AG04449 (cell line): Measurements from ENCODE around the gene MNT.

Source experiments
- CTCF ChIA-PET: fragments of 350-600 bp; formaldehyde crosslinking; extraction: SDS; loops from one replicate; lab custom pipeline; 2021; ENCODE audit warnings: antibody characterized with exemption; lab: Yijun Ruan, JAX
- POLR2A ChIA-PET: fragments of 400-600, 350-600 bp; formaldehyde crosslinking; extraction: SDS; loops from one replicate; lab custom pipeline; 2020; ENCODE audit warnings: antibody characterized with exemption, inconsistent platforms; lab: Yijun Ruan, JAX
- DNase-seq: peaks from one replicate; pipeline ENCODE4 v3.0.0-alpha.2; 2010; ENCODE audit warnings: low read depth, low spot score
- H3K4me3 ChIP-seq: 2 replicates; pipeline ENCODE4 v1.5.1; 2011; ENCODE audit warnings: low read depth, mild to moderate bottlenecking, control low read depth, low read length
- TF ChIP-seq, protein P1 (sequence below): IDR thresholded peaks from one replicate; pipeline ENCODE4 v1.5.1; 2011; ENCODE audit warnings: mild to moderate bottlenecking, moderate library complexity, low read length, control low read depth, inconsistent platforms; ENCODE audit not compliant: insufficient read depth; ENCODE audit errors: missing control alignments

The MNT gene

DNA sequence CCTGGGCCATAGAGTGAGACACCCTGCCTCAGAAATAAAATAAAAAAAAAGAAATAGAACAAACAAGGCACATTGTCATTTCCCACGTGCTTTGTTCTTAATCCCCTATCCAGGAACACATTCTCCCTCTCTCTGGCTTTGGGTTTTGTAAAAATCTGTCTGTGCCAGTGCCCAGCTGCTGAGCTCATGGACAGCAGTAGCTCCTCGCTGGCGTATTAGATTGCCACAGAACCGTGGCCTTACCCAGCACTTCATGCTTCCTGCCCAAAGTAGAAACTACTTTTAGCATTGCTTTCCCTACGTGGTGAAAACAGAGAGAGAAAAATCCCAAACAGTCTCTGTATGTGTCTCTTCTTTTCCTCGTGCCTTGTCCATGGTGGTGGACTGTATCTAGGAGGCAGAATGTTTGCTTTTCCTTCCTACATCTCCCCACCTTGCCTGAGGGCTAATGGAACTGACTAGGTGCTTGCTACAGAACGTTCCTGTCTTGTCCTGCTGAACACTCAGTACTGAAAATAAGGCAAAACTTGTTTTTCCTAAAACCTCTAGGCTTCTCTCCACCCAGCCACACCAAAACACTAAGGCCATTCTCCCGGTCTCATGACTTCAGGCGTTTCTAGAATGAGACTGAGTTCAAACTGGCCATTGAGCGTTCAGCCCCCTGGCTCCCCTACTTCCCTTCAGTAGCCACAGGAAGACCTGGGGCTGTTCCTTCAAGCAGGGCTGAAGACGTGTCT lies 26.1 kb downstream of the MNT start:
- ChIA-PET POLR2A (interaction anchor here (1.5 kb wide), 1 partner anchor 8 kb away, joined by 3 read pairs; no protein-coding TSS in a partner anchor), CTCF (interaction anchor here (0.7 to 9.8 kb wide), 5 partner anchors 8 to 92 kb away, joined by 3 to 74 read pairs (median 5); no protein-coding TSS in a partner anchor)
- H3K4me3 ChIP-seq = no peak overlapping the region
- no peak for DNase-seq
- TF ChIP-seq, protein P1, sequence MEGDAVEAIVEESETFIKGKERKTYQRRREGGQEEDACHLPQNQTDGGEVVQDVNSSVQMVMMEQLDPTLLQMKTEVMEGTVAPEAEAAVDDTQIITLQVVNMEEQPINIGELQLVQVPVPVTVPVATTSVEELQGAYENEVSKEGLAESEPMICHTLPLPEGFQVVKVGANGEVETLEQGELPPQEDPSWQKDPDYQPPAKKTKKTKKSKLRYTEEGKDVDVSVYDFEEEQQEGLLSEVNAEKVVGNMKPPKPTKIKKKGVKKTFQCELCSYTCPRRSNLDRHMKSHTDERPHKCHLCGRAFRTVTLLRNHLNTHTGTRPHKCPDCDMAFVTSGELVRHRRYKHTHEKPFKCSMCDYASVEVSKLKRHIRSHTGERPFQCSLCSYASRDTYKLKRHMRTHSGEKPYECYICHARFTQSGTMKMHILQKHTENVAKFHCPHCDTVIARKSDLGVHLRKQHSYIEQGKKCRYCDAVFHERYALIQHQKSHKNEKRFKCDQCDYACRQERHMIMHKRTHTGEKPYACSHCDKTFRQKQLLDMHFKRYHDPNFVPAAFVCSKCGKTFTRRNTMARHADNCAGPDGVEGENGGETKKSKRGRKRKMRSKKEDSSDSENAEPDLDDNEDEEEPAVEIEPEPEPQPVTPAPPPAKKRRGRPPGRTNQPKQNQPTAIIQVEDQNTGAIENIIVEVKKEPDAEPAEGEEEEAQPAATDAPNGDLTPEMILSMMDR = no peak

DNA sequence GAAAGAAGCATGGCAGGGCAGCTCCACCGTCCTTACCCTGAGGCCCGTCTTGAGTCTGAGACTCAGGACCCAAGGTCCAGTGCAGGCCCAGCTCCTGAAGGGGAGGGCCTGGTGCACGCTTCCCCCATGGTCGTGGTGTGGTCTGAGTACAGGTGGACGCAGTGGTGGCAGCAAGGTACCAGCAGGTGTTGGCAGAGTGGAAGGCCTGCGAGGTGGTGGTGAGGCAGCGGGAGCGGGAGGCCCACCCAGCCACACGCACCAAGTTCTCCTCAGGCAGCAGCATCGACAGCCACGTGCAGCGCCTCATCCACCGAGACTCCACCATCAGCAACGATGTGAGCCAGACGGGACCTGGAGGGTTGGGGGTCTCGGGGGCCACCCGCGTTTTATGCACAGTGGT lies 27.7 kb downstream of the MNT start:
- no peak for DNase-seq
- CTCF ChIA-PET = interaction anchor here (1.6 to 9.8 kb wide), 4 partner anchors 10 to 86 kb away, joined by 3 to 74 read pairs (median 16); no protein-coding TSS in a partner anchor
- POLR2A ChIA-PET = interaction anchor here (1.5 kb wide), 1 partner anchor 9 kb away, joined by 3 read pairs; no protein-coding TSS in a partner anchor
- no peak overlapping the region for H3K4me3 ChIP-seq
- TF ChIP-seq, protein P1 = no peak

DNA sequence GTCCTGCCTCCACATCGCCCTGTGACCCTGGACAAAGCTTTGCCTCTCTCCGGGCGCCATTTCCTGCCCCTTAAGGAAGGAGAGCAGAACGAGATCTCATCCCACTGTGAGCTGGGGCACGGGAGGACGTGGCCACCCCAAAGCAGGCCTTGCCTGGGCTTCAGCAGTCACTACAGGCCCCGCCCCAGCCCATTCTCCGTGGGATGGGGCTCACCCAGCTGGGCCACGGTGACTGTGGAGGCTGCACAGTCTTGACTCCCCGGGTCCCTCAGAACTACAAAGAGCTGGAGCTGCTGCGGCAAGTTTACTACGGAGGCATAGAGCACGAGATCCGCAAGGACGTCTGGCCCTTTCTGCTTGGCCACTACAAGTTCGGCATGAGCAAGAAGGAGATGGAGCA lies 28.2 kb downstream of the MNT start:
- TF ChIP-seq, protein P1 = no peak
- CTCF ChIA-PET = interaction anchor here (1.6 to 9.8 kb wide), 4 partner anchors 10 to 86 kb away, joined by 3 to 74 read pairs (median 16); no protein-coding TSS in a partner anchor
- POLR2A ChIA-PET = no interaction called here
- H3K4me3 ChIP-seq = no peak overlapping the region
- DNase-seq = no peak

DNA sequence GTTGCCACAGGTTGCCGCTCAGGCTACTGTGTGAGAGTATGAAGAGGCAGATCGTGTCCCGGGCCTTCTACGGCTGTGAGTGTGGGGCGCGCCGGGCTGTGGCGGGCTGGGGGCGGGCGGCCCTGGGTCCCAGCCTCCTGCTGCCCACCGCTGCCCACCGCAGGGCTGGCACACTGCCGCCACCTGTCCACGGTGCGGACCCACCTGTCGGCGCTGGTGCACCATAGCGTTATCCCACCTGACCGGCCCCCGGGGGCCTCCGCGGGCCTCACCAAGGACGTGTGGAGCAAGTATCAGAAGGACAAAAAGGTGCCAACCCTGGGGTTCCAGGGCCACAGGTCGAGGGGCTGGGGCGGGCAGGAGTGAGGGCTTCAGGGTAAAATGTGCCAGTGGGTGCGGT lies 28.7 kb downstream of the MNT start:
- ChIA-PET CTCF (interaction anchor here (1.6 to 9.8 kb wide), 4 partner anchors 9 to 87 kb away, joined by 3 to 74 read pairs (median 44); no protein-coding TSS in a partner anchor), POLR2A (interaction anchor here (1.2 kb wide), 1 partner anchor 10 kb away, joined by 4 read pairs; no protein-coding TSS in a partner anchor)
- no peak overlapping the region for H3K4me3 ChIP-seq
- DNase-seq = no peak
- TF ChIP-seq, protein P1 = no peak

DNA sequence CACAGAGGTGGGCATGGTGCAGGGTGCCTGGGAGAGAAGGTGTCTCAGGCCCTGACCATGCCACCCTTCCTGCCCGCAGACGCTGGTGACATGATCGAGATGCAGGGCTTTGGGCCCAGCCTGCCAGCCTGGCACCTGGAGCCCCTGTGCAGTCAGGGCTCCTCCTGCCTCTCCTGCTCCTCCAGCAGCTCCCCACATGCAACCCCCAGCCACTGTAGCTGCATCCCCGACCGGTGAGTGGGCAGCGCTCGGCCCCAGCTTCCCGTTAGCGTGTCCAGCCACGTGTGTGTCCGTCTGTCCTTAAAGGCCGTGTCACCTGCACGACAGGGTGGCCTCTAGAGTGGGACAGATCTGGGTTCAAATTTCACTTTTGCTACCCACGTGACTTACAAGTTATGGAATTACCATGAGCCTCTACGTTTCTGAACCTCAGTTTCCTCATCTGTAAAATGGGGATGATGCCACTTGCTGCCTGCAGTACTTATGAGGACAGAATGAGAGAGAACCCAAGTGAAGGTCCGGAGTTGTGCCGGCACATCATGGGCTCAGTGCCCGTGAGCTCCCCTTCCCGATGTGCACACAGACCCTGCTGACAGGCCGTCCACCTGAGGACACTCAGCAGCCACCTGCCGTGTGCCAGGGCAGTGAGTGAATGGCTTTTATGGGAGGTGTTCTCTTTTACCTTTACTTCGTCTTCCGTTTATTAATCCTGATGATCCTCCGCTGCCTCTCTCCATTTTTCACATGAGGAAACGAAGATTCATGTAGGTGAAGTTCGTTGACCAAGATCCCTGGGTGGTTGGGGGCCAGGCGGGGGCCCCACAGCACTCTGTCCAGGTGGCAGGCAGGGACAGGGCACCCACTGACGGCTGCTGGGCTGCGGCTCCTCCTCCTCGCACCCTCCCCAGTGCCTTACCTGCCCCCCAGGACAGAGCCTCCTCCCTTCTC lies 29.4 kb downstream of the MNT start:
- CTCF ChIA-PET = interaction anchor here (0.9 to 11.0 kb wide), 8 partner anchors 10 to 316 kb away, joined by 3 to 80 read pairs (median 8); partner anchors contain the start of gene HIC1
- H3K4me3 ChIP-seq = no peak overlapping the region
- DNase-seq = no peak
- TF ChIP-seq, protein P1 = no peak
- POLR2A ChIA-PET = interaction anchor here (1.2 kb wide), 1 partner anchor 11 kb away, joined by 4 read pairs; no protein-coding TSS in a partner anchor
